Stimulated activated CD8-positive, alpha-beta memory T cell treated with anti-CD3 and anti-CD28 coated beads, Interleukin-15, amount 100 ng/mL, for 24 hours (primary cell): ENCODE data around the gene CLIC2.

Source experiments
- DNase-seq: peaks from one replicate; pipeline ENCODE4 v3.0.0-alpha.2; 2020; ENCODE audit warnings: low read depth

CLIC2 gene

GRCh38 chrX:155262970-155263754 is 71.3 kb downstream of the CLIC2 start:
- no peak for DNase-seq

- no peak for DNase-seq
Measured at GRCh38 chrX:155259752-155260151, 74.7 kb downstream of the CLIC2 start.

GRCh38 chrX:155251391-155251790 is 83.0 kb downstream of the CLIC2 start:
- no peak for DNase-seq

- no peak for DNase-seq
Measured at GRCh38 chrX:155247497-155247896, 86.9 kb downstream of the CLIC2 start.

- DNase-seq, result no peak
Measured at GRCh38 chrX:155246748-155247147, 87.7 kb downstream of the CLIC2 start.

GRCh38 chrX:155242300-155242699 is 92.1 kb downstream of the CLIC2 start:
- DNase-seq, result no peak

- DNase-seq, result no peak
Measured at GRCh38 chrX:155237719-155238118, 96.7 kb downstream of the CLIC2 start.

- no peak for DNase-seq
Measured at GRCh38 chrX:155235891-155236290, 98.5 kb downstream of the CLIC2 start.

- no peak for DNase-seq
Measured at GRCh38 chrX:155231163-155231562, 103.3 kb downstream of the CLIC2 start.
